Retina (tissue), 1 donor: ENCODE measurements around the gene RNASE9.
"Not testable (repeated sequence)": the region's sequence is repeated elsewhere in the genome, so short reads cannot be mapped to it uniquely, and the experiment has no call there.

Experiments
- DNase-seq: peaks from one replicate; pipeline ENCODE4 v3.0.0-alpha.2; 2016

Gene RNASE9

GRCh38 chr14:20515846-20516245, 45.0 kb downstream of the RNASE9 start:
- DNase-seq: no peak

GRCh38 chr14:20512177-20512905, 48.5 kb downstream of the RNASE9 start:
- DNase-seq: no peak

- DNase-seq: no peak
These were observed 52.5 kb downstream of the RNASE9 start for GRCh38 chr14:20508367-20508766.

DNA sequence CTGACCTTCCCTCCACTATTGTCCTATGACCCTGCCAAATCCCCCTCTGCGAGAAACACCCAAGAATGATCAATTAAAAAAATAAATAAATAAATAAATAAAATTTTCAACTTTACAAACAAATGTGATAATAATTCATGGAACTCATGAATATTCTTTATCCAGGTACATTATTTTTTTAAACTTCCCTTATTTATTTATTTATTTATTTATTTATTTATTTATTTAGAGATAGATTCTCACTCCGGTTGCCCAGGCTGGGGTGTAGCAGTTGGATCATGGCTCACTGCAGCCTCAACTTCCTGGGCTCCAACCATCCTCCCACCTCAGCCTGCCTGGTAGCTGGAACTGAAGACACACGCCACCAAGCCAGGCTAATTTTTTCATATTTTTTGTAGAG, 53.3 kb downstream of the RNASE9 start:
- not testable (repeated sequence) for DNase-seq

DNA sequence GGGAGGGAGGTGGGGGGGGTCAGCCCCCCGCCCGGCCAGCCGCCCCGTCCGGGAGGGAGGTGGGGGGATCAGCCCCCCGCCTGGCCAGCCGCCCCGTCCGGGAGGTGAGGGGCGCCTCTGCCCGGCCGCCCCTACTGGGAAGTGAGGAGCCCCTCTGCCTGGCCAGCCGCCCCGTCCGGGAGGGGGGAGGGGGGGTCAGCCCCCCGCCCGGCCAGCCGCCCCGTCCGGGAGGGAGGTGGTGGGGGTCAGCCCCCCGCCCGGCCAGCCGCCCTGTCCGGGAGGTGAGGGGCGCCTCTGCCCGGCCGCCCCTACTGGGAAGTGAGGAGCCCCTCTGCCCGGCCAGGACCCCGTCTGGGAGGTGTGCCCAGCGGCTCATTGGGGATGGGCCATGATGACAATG, 54.1 kb downstream of the RNASE9 start:
- not testable (repeated sequence) for DNase-seq

DNA sequence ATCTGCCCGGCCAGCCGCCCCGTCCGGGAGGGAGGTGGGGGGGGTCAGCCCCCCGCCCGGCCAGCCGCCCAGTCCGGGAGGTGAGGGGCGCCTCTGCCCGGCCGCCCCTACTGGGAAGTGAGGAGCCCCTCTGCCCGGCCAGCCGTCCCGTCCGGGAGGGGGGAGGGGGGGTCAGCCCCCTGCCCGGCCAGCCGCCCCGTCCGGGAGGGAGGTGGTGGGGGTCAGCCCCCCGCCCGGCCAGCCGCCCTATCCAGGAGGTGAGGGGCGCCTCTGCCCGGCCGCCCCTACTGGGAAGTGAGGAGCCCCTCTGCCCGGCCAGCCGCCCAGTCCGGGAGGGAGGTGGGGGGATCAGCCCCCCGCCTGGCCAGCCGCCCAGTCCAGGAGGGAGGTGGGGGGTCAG, 54.6 kb downstream of the RNASE9 start:
- not testable (repeated sequence) for DNase-seq
